Vagina (tissue), 2 donors: ENCODE results near the gene RALB.

Experiments used
- CTCF ChIP-seq, 3 experiments: fragments of 450-650 bp in 2 of 3; fragments of 200-600 bp in 1 of 3; sonication (generic) in 1 of 3; IDR thresholded peaks; one replicate each; pipeline ENCODE4 v1.5.1; 2017 to 2019; ENCODE audit warnings: antibody characterized with exemption in 3 of 3, mild to moderate bottlenecking in 2 of 3, moderate library complexity in 2 of 3
- POLR2AphosphoS5 ChIP-seq, 2 donors: sonication (generic); formaldehyde crosslinking; IDR thresholded peaks; one replicate each; pipeline ENCODE4 v1.9.0; 2017; ENCODE audit warnings: antibody characterized with exemption in 2 of 2, mild to moderate bottlenecking in 2 of 2, low read depth in 1 of 2; ENCODE audit not compliant: insufficient read depth in 1 of 2

DNA sequence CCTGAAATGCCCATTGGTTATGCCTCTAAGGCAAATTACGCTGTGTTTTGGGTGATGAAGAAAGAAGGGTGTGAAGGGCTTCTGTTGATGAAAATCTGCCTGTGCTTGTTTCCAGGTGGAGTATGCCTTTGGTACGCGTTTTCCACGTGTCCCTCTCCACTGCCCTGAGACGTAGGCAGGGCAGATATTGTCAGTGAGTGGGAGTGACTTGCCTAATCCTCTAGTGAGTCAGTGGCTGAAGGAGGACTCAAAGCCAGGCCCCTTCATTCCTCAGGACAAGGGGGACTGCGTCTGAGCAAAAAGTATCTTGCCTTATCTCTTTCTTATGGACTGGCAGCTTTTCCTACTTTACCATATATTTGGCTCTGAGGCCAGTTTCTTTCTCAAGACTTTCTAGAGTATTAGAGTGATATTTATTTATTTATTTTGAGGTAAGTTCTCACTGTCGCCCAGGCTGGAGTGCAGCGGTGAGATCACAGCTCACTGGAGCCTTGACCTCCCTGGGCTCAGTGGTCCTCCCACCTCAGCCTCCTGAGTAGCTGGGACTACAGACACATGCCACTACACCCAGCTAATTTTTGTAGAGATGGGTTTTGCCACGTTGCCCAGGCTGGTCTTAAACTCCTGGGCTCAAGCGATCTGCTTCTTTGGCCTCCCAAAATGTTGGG is 10.2 kb downstream of the RALB start:
- TF ChIP-seq CTCF (IDR thresholded peaks at IDR 0.05) (no peak), POLR2AphosphoS5 (IDR thresholded peaks at IDR 0.05; ENCODE audit: insufficient read depth in 1 of 2, low read depth in 1 of 2) (no peak)
